Suppressor macrophage treated with lipopolysaccharide for 4 hours (primary cell): ENCODE measurements around the gene KITLG.
"Not testable (repeated sequence)": the region's sequence is repeated elsewhere in the genome, so short reads cannot be mapped to it uniquely, and the experiment has no call there.

Experiments used
- DNase-seq: peaks from one replicate; pipeline ENCODE4 v3.0.0-alpha.2; 2020

KITLG gene

GRCh38 chr12:88538697-88539096, 41.6 kb downstream of the KITLG start:
- no peak for DNase-seq

- no peak for DNase-seq
Measured at GRCh38 chr12:88538250-88538649, 42.0 kb downstream of the KITLG start.

- DNase-seq, result no peak
Measured at GRCh38 chr12:88530868-88531267, 49.4 kb downstream of the KITLG start.

GRCh38 chr12:88529531-88530488, 50.5 kb downstream of the KITLG start:
- DNase-seq, result no peak

GRCh38 chr12:88522961-88523360, 57.3 kb downstream of the KITLG start:
- DNase-seq, result no peak

- DNase-seq, result no peak
Measured at GRCh38 chr12:88520436-88520820, 59.8 kb downstream of the KITLG start.

GRCh38 chr12:88519802-88520435, 60.4 kb downstream of the KITLG start:
- no peak for DNase-seq

GRCh38 chr12:88518863-88519403, 61.3 kb downstream of the KITLG start:
- no peak for DNase-seq

- no peak for DNase-seq
Measured at GRCh38 chr12:88516811-88517210, 63.5 kb downstream of the KITLG start.

GRCh38 chr12:88510843-88511242, 69.4 kb downstream of the KITLG start:
- DNase-seq, result no peak

- DNase-seq, result no peak
Measured at GRCh38 chr12:88509851-88510250, 70.4 kb downstream of the KITLG start.

GRCh38 chr12:88509347-88509746, 70.9 kb downstream of the KITLG start:
- no peak for DNase-seq

GRCh38 chr12:88507851-88508250, 72.4 kb downstream of the KITLG start:
- not testable (repeated sequence) for DNase-seq

GRCh38 chr12:88507270-88507669, 73.0 kb downstream of the KITLG start:
- no peak for DNase-seq

- no peak for DNase-seq
Measured at GRCh38 chr12:88505696-88506095, 74.6 kb downstream of the KITLG start.

- no peak for DNase-seq
Measured at GRCh38 chr12:88503281-88503703, 77.0 kb downstream of the KITLG start.

GRCh38 chr12:88501972-88502938, 78.0 kb downstream of the KITLG start:
- no peak for DNase-seq

- DNase-seq, result no peak
Measured at GRCh38 chr12:88496891-88497371, 83.3 kb downstream of the KITLG start.

- DNase-seq, result no peak
Measured at GRCh38 chr12:88496429-88496828, 83.8 kb downstream of the KITLG start.

- DNase-seq, result no peak
Measured at GRCh38 chr12:88495031-88495430, 85.2 kb downstream of the KITLG start.

GRCh38 chr12:88494520-88494919, 85.8 kb downstream of the KITLG start:
- no peak for DNase-seq

- no peak for DNase-seq
Measured at GRCh38 chr12:88493636-88494035, 86.6 kb downstream of the KITLG start.

- DNase-seq, result no peak
Measured at GRCh38 chr12:88490425-88490824, 89.8 kb downstream of the KITLG start.
